ENCODE data around the gene FAT1. TPM values are rescaled to one million over a fixed set of nuclear protein-coding genes. Genes with fewer than 3 reads are reported as not detected.
A peak's percentile ranks its signal among the peaks of the same experiment; 100 is the strongest.
"Not testable (repeated sequence)": the region's sequence is repeated elsewhere in the genome, so short reads cannot be mapped to it uniquely, and the experiment has no call there.

Gene FAT1, protein sequence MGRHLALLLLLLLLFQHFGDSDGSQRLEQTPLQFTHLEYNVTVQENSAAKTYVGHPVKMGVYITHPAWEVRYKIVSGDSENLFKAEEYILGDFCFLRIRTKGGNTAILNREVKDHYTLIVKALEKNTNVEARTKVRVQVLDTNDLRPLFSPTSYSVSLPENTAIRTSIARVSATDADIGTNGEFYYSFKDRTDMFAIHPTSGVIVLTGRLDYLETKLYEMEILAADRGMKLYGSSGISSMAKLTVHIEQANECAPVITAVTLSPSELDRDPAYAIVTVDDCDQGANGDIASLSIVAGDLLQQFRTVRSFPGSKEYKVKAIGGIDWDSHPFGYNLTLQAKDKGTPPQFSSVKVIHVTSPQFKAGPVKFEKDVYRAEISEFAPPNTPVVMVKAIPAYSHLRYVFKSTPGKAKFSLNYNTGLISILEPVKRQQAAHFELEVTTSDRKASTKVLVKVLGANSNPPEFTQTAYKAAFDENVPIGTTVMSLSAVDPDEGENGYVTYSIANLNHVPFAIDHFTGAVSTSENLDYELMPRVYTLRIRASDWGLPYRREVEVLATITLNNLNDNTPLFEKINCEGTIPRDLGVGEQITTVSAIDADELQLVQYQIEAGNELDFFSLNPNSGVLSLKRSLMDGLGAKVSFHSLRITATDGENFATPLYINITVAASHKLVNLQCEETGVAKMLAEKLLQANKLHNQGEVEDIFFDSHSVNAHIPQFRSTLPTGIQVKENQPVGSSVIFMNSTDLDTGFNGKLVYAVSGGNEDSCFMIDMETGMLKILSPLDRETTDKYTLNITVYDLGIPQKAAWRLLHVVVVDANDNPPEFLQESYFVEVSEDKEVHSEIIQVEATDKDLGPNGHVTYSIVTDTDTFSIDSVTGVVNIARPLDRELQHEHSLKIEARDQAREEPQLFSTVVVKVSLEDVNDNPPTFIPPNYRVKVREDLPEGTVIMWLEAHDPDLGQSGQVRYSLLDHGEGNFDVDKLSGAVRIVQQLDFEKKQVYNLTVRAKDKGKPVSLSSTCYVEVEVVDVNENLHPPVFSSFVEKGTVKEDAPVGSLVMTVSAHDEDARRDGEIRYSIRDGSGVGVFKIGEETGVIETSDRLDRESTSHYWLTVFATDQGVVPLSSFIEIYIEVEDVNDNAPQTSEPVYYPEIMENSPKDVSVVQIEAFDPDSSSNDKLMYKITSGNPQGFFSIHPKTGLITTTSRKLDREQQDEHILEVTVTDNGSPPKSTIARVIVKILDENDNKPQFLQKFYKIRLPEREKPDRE (N-terminal part only)
- 269 and 277 TPM in 2 replicates for total RNA-seq (2014; rRNA removed)
- 114 TPM for polyA plus RNA-seq (2012)

DNA sequence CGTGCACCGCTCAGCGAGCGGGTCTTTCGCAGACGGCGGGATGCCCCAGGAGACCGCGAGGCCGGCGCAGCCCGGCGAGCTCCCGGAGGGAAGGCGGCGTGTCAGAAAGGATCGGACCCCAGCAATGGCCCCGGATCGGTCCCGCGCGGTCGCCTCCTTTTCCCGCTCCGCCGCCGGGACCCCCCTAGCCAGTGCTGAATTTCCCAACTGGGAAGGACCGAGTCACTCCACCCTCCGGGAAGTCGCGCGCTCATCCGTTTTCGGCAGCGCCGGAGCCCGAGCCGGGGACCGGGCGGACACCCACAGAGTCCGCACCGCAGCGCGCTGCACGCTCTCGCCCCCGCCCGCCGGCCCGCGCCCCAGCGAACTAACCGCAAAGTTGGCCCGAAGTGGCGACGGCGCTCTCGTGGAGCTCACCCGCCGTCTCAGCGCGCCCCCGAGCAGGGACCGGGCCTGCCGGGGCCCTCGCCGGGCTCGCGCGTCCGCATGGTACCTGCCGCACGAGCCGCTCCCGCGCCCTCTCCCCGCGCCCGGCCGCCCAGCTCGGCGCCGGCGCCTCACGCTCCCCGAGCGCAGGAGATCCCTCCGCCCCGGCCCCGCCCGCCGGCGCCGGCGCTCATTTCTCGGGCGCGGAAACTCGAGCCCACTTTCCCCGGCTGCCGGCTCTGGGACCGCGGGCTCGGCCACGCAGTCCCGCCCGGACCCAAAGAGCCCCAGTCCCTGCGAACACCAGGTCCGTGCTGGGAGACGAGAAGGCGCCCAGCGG lies at the start of gene FAT1:
FAT1 (minus strand) TSS at position 565 of the 766 bp plus-strand sequence. CDS start 14,029 bp downstream, outside the sequence.
- peak; percentile 79 for DNase-seq (ENCODE audit: low read depth)

DNA sequence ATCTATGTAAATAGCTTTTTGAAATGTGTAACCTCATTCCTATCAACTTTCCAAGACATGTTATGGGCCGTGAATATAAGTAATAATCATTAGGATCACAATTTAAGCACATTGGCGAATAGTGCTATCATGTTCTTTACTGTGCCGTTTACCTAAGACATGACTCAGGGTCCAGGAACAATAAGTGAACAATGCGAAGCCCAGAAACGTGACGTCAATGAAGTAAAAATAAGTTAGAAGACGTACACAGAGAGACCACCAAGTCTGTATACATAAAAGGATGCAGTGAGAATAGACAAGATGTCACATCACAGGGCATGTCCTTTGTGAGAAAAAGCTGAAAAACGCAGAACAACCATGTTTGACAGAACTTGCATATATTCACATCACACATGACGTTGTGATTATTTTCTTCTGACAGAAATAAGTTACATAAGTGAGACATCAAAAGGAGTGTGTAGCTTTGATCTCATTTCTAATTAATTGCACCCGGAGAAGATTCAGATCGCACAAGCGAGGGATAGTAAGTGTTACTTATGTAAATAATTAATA lies 49.4 kb upstream of the FAT1 start:
- no peak for DNase-seq (ENCODE audit: low read depth)

DNA sequence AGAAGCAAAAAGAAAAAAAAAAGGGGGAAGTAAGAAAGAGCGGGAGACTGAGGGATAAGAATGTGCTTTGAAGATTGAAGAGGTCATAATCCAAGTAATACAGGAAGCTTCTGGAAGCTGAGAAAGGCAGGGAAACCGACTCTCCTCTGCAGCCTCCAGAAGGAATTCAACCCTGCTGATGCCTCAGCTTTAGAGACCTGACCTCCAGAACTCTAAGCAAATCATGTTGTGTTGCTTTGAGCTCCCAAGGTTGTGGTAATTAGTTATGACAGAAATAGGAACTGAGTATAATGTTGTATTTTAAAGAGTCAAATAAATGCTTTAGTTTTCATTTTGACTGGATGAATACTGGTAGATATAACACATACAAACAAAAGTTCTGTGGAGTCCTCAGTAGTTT lies 48.0 kb upstream of the FAT1 start:
- no peak for DNase-seq (ENCODE audit: low read depth)

DNA sequence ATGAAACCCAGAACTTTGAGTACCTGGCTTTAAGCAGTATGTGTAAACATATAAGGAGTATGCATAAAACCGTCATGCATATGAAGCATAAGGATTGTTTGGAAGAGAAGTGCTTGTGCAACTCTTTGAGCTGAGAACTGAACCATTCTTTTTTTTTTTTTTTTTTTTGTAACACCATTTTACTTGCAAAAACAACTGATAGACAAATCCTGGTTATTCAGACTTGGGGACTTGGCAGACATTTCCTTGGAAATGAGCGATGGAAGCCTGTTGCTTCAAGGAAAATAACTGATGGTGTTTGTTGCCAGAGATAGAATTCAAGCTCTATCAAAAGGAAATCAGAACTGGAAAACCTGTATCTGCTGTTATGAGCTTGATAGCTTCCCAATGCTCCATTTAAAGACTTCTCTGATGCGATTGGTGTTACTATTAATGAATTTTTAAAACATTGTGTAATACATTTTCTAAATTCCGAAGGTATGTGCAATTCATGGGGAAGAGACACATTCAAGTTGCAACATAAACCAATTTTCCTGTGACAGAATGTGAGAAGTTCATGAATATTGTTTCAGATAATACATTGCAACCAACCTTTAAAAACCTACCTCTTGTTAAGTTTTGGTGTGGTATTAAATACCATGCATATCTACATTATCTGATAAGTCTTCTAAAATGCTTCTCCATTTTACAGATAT lies 47.0 kb upstream of the FAT1 start:
- peak; percentile 75 for DNase-seq (ENCODE audit: low read depth)

DNA sequence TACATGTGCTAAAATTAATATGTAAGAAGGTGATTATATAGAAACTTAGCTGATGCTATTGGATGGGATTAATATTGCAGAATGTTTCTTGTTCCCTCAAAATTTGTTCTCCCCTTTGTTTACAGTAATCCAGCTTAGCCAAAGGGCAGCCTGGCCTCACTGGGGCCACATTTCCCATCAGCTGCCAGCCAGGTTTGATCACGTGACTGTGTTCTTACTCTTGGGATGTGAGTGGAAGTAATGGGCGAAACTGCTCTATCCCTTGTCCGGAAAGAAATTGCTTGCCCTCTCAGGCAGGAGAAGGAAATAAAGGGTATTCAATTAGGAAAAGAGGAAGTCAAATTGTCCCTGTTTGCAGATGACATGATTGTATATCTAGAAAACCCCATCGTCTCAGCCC lies 44.1 kb upstream of the FAT1 start:
- DNase-seq (ENCODE audit: low read depth) = no peak

DNA sequence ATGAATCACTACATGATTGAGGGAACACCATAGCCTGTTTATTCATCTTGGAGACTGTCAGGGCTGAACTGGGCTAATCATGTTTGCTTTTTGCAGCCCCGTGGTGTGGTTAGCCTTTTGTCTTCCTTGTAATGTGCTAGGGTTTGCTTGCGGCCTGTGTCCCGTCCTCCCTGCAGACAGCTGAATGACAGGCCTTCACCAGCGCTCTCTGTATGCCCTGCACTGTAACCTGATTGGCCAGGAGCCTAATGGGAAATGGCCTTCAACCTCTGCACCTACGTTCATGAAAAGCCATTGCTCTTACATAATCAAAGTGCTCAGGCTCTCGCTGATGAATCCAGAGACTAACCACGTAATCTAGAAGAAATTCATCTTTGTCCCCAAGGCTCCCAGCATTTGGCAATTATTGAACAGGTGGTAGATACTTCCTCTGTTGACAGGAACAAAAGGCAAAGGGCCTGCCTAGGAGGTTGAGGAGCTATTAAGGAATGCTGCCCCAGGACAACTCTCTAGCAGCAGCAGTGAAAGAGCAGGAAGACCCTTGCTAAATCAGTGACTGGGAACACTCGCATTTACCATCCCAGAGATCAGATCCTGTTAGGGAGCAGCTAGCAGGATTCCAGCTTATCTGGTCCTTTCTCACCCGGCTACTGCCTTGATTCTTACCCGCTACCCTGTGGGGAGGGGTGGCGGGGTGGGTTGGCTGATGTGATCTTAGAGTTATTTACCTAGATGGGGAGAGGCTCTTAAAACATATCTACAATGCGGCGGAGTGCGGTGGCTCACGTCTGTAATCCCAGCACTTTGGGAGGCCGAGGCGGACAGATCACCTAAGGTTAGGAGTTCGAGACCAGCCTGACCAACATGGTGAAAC lies 42.3 kb upstream of the FAT1 start:
- peak; percentile 86 for DNase-seq (ENCODE audit: low read depth)

DNA sequence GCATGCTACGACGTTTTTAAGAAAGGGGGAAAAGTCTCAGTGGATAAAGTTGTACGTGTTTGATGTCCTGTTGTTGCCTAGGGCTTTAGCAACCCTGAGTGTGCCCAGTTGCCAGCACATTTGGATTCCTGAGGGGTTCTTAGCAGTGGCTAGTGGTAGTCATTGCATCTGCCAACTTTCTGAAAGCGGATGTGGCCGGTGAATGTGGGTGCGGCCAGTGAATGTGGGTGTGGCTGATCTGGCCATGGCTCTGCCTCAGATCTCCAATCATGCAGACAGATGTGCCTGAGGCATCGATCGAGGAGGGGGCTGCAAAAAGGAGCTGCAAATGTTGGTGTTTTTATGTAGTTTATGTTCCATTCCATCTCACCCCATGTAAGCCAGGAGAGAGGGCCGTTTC lies 41.5 kb upstream of the FAT1 start:
- DNase-seq (ENCODE audit: low read depth) = peak; percentile 95

DNA sequence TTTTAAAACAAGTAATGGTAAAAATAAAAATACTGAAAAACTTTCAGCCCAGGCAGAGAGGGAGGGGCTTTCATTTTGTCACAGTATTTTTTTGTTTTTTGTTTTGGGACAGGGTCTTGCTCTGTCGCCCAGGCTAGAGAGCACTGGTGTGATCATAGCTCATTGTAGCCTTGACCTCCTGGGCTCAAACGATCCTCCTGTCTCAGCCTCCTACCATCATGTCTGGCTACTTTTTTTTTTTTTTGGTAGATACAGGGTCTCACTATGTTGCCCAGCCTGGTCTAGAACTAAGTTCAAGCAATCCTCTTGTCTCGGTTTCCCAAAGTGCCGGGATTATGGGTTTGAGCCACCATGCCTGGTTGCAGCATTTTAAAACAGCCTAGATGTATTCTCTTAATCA lies 40.8 kb upstream of the FAT1 start:
- no peak for DNase-seq (ENCODE audit: low read depth)

DNA sequence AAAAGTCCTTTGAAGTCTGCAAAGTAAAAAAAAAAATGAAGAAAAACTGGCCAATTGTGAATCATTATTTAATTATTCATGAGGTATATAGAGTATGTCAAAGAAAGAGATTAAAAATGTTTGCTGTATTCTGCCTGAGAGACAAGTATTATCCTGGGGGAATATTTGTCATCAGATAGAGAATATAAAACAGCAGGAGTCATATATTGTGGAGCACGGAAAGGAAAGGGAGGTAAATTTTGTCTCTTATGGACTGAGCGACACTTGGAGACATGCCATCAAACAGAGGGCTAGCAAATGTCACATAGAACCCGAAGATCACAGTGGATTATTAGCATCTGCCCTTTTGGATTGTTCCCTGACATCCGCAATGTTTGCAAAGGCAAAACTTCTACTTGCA lies 39.2 kb upstream of the FAT1 start:
- DNase-seq (ENCODE audit: low read depth) = no peak

DNA sequence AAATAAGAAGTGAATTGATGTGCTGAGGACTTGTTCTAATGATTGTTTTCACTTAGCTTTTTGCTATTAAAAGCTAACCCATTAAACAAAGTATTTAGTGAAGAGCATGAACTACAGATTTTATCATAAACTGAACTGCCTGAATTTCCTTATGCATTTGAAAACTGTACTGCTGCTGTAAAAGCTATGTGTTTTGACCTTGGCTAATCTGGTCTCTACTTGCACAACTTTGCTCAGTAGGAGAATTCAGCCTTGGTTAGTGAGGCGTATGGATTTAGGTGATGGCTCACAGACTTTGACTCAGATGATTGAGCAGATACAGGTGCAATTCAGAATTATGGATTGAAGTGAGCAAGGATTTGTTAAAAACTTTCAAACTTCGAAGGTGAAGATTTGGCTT lies 38.7 kb upstream of the FAT1 start:
- DNase-seq (ENCODE audit: low read depth) = no peak

DNA sequence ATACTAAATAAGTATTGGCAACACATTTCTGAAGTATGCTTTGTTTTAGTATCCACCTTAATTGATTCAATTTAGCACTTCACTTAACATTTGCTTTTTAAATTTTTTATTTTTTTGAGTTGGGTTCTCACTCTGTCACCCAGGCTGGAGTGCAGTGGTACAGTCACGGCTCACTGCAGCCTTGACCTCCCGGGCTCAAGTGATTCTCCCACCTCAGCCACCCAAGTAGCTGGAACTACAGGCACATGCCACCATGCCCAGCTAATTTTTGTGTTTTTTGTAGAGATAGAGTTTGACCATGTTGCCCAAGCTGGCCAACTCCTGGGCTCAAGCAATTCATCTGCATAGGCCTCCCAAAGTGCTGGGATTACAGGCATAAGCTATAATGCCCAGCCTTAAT lies 38.3 kb upstream of the FAT1 start:
- not testable (repeated sequence) for DNase-seq (ENCODE audit: low read depth)

DNA sequence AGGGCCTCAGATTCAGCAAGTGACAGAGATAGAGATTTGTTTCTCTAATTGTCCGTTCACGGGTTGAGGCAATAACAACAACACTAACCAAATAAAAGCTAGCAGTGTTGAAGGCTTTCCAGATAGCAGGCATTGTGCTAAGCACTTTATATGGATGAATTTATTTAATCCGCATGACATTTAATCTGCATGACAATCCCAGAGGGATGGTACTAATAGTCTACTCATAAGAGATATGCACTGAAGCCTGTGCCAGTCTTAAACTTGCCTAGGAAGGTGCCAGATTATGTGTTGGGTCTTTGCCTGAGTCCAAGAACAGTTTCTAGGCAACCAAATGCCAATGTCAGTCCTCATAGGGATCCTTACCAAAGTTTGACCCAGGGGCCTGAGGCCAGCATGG lies 37.7 kb upstream of the FAT1 start:
- DNase-seq (ENCODE audit: low read depth) = no peak

DNA sequence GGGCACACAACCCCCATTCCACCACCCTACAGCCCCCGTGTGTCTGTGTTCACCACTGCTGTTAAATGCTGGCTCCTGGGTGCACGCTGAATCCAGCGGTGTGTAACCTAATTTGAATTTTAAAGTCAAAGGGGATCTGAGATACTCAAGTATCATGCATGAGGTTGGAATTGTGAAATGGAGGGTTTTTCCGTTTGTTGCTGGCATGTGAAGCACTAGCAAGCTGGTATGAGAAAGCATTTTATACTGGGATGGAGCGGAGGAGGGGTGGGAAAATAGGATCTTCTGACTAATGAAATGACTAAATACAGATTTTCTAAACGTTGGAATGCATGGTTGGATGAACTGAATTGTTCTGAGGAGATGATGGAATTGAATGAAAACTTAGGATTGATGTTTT lies 36.9 kb upstream of the FAT1 start:
- DNase-seq (ENCODE audit: low read depth) = peak; percentile 87

DNA sequence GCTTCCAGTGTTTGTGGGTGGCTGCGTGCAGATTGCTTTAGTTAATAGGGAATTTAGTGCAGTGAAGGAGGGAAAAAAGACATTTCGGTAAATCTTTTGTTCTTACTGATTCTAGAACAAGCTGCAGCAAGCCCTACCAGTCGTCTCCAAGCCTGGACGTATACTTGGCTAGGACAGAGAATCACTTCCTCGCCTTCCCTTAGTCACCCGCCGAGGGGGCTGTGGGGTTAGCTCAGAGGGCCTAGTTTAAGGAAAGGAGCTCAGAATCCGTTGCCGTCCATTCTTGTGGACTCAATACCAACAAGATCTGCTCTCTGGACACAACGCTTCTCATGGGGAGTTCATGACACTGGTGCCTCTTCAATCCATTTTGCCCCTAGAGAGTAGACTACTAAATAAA lies 36.3 kb upstream of the FAT1 start:
- no peak for DNase-seq (ENCODE audit: low read depth)

DNA sequence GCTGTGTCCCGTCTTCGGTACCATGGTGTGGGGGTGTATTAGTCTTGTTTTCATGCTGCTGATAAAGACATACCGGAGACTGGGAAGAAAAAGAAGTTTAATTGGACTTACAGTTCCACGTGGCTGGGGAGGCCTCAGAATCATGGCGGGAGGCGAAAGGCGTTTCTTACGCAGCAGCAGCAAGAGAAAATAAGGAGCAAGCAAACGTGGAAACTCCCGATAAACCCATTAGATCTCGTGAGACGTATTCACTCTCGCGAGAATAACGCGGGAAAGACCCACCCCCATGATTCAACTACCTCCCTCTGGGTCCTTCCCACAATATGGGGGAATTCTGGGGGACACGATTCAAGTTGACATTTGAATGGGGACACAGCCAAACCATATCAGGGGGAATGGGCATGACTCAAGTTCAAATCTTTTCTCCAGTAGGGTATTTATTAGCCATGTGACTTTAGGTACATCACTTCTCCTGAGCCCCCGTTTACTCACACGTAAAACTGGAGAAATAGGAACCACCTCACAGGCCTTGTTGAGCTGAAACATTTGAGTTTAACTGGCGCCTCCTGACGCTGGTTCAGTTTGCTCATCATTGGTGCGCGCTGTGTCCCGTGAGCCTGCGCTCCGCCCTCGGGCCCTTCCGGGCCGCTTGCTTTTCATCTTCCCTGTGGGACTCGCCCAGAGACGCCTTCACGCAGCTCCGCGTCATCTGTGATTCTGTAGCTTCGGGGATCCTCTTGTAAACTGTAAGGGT lies 35.5 kb upstream of the FAT1 start:
- DNase-seq (ENCODE audit: low read depth) = no peak

DNA sequence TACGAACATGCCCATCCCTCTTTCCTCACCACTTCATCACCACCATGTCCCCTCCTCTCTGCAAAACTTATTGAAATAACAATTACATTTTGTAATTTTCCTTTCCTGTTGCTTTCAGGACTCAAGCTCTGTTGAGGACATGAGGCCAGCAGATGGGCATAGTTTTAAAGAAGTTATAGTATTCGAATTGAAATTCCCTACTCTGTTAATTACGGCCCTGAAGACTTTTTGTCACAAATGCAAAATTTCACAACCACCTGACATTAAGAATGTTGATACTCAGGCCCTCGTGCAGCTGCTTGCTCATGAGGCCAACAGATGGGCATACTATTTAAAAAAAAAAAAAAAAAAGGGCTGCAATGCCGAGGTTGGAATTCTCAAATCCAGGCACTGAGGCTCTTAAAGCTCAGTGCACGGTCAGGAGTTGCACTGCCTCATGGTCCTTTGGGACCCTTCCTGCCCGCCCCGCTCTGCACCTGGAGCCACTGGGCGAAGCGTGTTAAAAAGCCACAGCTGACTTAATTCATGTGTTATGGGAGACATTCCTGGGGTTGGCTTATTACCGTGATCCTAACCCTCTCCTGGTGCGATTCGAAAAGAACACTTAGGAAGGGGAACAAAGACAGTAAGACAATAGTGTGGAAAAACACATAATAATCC lies 34.2 kb upstream of the FAT1 start:
- DNase-seq (ENCODE audit: low read depth) = peak; percentile 73

DNA sequence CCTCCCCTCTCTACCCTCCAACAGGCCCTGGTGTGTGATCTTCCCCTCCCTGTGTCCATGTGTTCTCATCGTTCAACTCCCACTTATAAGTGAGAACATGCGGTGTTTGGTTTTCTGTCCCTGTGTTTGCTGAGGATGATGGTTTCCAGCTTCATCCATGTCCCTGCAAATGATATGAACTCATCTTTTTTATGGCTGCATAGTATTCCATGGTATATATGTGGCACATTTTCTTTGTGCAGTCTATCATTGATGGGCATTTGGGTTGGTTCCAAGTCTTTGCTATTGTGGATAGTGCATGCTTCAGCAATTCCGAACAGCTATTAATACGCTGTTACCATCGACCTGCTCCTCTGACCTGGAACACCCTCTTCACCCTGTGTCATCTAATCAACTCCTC lies 32.9 kb upstream of the FAT1 start:
- DNase-seq (ENCODE audit: low read depth) = not testable (repeated sequence)

All from LHCN-M2 (cell line).